ENCODE data around the gene PPP2R5C.
A peak's percentile ranks its signal among the peaks of the same experiment; 100 is the strongest.
"Not testable (repeated sequence)": the region's sequence is repeated elsewhere in the genome, so short reads cannot be mapped to it uniquely, and the experiment has no call there.

Gene PPP2R5C

DNA sequence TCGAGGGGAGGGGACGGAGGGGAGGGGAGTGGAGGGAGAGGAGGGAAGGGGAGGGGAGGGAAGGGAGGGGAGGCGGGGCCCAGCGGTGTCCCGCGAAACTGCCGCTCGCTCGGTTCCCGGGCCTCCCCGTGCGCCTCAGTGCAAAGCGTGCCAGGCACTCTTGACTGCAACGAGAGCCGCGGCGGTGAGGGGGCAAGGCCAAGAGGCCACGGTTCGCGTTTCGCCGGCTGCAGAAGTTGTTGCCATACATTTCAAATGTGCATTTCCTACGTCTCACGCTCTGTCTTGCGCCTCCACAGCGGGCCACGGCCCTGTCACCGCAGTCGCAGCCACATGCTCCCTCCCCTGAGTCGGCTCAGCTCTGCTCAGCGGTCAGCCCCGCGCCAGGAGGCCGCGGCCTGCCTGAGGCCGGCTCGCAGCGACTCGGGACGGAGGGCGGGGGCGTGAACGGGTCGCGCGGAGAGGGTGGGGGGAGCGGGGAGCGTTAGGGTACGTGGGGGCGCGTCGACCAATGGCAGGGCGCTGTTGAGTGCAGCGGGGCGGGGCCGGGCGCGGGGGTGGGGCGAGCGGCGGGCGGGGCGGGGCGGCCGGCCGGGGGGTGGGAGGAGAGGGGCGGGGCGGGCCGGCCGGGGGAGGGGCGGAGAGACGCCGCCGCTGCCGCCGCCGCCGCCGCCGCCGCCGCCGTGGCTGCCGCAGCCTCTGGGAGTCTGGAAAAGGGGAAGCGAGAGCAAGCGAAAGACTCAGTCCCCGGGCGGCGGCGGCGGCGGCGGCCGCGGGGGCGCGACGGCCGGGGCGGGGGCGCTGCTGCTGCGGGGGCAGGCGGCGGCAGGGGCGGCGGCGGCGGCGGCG lies at the start of gene PPP2R5C:
PPP2R5C (plus strand) TSS at position 678 of the 849 bp plus-strand sequence. CDS start 185 bp downstream, outside the sequence.
- peak; percentile 49 for DNase-seq

DNA sequence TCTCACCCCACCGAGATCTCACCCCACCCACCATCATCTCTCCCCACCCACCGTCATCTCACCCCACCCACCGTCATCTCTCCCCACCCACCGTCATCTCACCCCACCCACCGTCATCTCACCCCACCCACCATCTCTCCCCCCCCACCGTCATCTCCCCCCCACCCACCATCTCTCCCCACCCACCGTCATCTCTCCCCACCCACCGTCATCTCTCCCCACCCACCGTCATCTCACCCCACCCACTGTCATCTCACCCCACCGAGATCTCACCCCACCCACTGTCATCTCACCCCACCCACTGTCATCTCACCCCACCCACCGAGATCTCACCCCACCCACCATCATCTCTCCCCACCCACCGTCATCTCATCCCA lies 49.7 kb upstream of the PPP2R5C start:
- DNase-seq = not testable (repeated sequence)

DNA sequence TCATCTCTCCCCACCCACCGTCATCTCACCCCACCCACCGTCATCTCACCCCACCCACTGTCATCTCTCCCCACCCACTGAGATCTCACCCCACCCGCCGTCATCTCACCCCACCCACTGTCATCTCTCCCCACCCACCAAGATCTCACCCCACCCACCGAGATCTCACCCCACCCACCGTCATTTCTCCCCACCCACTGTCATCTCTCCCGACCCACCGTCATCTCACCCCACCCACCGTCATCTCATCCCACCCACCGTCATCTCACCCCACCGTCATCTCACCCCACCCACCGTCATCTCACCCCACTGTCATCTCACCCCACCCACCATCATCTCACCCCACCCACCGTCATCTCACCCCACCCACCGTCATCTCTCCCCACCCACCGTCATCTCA lies 49.2 kb upstream of the PPP2R5C start:
- not testable (repeated sequence) for DNase-seq

DNA sequence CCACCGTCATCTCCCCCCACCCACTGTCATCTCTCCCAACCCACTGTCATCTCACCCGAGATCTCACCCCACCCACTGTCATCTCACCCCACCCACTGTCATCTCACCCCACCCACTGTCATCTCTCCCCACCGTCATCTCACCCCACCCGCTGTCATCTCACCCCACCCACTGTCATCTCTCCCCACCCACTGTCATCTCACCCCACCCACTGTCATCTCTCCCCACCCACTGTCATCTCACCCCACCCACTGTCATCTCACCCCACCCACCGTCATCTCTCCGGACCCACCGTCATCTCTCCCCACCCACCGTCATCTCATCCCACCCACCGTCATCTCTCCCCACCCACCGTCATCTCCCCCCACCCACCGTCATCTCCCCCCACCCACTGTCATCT lies 48.4 kb upstream of the PPP2R5C start:
- not testable (repeated sequence) for DNase-seq

DNA sequence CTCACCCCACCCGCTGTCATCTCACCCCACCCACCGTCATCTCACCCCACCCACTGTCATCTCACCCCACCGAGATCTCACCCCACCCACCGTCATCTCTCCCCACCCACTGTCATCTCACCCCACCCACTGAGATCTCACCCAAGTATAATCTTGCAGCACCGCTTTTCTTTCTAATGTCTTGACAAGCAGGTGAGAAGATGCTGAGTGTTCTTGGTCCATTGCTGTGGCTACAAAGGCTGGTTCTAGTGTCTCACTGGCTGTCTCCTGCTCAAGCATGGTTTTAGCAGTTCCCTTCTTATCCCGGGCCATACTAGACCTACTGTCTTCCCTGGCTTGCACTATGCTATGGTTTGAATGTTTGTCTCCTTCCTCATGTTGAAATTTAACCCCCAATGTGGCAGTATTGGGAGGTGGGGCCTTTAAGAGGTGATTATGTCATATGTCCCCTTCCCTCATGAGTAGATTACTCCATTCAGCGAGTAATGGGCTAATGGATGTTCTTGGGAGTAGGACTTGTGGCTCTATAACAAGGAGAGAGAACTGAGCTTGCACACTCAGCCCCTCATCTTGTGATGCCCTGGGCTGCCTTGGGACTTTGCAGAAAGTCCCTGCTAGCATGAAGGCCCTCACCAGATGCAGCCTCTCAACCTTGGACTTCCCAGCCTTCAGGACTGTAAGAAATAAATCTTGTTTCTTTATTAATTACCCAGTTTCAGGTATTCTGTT lies 47.7 kb upstream of the PPP2R5C start:
- no peak for DNase-seq

DNA sequence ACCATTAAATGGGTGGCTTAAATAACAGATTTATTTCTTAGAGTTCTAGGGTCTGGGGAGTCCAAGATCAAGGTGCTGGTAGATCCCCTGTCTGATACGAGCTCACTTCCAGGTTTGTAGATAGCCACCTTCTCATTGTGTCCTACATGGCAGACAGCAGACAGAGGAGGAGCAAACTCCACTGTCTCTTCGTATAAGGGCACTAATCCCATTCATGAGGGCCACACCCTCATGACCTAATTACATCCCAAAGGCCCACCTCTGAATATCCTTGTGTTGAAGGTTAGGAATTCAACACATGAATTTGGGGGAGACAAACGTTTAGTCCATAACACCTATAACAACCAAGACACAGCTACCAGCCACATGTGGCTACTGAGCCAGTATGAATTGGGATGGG lies 47.1 kb upstream of the PPP2R5C start:
- DNase-seq = no peak

DNA sequence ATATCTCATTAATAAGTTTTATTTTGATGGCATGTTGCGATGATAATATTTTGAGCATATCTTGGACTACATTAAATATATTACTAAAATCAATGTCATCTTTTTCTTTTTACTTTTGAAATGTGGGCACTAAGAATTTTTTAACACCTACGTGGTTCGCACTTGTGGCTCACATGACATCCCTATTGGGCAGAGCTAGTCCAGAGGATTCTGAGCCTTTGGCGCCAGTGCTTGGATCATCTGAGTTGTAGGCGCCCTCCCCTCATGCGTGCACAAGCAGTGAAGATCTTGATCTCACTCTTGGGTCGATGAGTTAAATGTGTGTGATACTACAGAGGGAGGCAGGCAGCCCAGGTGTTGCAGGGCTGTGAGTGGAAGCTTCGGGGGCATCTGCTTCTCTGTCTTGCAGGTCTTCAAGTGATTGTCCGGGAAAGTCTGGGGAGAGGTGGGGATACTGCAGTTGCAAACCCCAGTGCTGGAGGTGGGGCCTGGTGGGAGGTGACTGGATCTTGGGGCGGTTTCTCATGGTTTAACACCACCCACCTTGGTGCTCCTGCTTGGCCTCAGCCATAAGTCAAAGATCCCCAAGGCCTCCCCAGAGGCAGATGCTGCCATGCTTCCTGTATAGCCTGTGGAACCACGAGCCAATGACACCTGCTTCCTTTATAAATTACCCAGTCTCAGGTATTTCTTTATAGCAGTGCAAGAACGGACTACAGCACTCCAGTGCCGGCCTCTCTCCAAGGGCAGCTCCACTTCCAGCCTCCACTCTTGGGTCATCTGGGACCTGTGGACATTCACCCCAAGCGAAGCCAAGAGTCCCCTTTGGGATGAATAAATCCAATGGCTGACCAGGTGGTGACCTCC lies 46.1 kb upstream of the PPP2R5C start:
- DNase-seq = no peak

DNA sequence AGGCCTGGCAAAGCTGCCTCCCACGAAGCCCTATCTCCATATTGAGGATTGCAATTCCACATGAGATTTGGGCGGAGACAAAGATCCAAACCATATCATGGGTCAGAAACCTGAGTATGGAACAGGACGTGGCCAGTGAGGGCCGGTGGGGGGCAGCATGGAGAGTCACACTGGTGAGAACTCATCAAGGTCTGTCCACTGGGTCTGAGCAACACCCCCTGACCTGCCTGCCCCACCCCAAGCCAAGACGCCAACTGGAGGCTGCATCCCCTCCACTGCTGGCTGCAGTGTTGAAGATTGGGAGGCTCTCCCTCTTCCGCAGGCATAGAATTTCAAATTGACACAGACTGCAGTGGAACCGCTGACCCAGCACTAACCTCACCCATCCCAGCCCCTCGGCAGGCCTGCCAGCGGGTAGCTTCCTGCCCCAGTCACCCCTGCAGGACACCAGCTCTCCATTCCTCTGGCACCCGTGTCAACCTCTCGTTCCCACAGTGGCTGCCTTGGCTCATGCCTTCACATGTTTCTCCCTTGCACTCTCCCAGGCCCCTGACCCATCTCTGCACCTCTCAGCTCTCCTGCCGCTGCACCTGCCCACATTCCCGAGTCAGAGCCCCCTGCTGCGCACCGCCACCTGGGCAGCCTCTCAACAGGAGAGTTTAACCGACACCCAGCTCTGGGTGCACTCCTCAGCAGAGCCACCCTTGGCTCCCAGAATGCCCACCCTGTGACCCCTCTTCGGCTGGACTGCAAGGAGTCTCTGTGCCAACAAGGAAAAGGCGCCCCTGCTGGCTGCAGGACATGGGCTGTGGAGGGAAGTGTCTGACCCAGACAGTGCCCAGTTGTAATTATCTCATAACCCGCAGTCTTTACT lies 45.2 kb upstream of the PPP2R5C start:
- DNase-seq = no peak

DNA sequence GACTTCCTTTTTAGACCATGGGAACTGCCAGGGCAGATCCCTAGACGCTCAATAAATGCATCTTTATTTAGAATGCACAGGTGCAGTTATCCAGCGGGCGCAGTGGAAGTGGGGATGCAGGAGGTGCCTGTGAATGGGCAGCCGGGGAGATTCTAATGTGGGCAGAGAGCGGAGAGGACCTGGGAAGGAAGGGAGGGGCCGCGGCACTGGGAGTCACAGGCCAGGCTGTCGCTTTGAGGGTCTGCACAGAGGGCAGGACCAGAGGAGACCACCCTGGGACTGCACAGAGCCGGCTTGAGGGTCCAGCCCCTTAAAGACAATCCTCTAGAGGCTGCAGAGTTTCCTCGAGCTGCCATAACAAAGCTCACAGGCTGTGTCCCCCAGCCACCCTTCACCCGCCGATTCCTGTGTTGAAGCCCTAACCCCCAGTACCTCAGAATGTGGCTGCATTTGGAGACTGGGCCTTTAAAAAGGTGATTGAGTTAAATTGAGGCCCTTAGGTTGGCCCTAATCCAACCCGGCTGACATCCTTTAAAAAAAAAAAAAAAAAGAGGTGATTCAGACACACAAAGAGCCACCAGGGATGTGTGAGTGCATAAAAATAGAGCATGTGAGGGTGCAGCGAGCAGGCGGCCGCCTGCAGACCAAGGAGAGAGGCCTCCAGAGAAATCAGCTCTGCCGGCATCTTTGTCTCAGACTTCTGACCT lies 44.4 kb upstream of the PPP2R5C start:
- no peak for DNase-seq

DNA sequence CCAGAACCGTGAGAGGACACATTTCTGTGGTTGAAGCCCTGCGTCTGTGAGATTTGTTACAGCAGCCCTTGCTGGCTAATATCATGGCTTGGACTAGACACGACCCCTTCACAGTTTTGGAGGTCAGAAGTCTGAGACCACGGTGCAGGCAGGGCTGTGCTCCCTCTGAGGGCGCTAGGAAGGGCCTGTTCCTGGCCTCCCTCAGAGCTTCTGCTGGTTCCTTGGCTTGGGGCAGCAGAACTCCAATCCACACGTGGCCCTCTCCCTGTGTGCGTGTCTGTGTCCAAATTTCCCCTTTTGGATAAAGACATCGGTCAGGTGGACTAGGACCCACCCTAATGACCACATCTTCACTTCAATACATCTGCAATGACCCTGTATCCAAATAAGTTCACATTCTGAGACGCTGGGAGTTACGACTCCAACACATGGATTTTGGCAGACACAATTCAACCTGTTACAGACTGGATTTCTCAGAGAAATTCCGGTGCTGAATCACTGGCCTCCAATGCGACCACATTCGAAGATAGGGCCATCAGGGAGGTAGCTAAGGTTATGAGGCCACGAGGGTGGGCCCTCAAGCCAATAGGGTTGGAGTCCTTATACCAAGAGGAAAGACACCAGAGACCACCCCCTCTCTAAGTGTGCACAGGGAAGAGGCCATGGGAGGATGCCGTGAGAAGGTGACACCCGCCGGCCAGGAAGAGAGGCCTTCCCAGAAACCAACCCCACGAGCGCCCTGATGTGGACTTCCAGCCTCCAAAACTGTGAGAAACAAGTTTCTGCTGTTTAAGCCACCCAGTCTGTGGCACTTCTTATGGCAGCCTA lies 43.6 kb upstream of the PPP2R5C start:
- DNase-seq = no peak

DNA sequence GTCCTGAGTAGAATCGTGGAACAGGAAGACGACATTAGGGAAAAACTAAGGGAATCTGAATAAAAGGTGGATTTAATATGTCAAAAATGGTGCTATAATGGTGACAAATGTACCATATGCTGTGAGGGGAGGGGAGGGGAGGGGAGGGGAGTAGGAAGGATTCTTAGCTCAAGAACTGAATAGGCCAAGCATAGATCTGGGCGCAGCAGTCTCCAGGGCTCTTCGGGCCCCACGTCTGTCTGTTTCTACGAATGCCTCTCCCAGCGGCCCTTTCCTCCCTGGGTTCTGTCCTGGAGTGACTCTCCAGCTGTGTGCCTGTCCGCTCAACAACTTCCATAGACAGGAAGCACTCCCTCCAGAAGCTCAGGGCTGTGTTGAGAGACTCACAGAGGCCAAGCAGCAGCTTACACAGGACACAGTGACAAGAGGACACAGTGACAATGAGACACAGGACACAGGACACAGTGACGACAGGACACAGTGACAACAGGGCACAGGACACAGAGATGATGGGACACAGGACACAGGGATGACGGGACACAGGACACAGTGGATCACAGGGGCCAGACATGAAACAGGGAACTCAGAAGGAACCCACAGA lies 42.4 kb upstream of the PPP2R5C start:
- DNase-seq = no peak

DNA sequence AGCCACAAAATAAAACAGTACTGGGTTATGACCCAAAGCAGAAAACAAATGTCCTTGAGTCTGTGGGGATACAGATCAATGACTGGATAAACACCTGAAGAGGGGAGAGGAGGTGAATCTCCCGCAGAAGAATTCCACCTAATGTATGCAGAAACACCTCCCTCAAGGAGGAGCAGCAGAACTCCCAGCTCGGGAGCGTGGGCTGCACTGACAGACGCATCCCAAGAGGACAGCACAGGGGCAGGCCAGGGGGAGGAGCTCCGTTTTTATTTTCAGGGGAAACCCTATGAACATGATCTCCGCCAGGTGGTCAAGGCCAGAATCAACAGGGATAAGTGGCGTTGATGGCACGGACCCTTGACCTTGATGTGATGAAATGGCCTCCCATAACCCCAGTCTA lies 41.8 kb upstream of the PPP2R5C start:
- DNase-seq = no peak

DNA sequence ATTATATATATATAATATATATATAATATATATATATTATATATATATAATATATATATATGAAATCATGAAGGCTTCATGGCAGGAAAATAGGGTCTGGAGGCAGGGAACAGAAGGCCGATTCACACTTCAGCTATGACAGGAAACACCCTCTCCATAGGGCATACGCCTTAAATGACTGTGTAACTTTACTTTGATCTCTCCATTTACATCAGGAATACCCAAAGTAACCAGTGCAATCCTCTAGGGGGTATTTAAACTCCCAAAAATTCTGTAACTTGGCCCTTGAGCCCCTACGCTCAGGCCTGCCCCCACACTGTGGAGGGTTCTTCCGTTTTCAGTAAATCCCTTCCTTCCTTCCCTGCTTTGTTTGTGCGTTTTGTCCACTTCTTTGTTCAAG lies 40.4 kb upstream of the PPP2R5C start:
- no peak for DNase-seq

DNA sequence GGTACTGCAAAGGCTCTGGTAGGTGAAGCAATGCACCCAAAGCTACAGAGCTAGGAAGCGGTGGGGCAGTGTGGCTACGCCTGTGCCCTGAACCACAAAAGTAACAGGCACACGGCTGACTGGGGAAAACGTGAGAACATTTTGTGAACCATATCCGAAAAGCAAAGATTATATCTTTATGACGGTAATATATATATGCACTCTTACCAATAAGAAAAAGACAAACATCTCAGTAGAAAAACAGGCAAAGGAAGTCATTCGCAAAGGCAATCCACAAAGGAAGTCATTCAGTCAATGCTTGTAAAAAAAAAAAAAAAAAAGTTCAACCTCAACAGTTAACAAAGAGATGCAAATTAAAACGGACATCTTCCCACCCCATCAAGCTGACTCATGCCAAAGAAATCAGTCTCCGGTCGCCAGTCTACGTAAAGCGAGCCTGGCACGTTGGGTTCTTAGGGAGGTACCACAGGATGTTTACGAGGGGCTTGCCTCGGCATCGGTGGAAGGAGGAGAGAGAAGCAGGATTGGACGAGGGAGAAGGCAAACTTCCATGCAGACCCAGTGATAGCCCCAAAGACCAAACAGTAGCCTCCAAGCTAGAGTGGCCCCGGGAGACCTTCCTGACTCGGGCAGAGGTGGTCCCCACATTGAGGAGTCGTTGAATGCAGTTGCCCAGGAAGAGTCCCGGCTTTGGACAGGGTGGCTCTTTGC lies 39.4 kb upstream of the PPP2R5C start:
- no peak for DNase-seq

DNA sequence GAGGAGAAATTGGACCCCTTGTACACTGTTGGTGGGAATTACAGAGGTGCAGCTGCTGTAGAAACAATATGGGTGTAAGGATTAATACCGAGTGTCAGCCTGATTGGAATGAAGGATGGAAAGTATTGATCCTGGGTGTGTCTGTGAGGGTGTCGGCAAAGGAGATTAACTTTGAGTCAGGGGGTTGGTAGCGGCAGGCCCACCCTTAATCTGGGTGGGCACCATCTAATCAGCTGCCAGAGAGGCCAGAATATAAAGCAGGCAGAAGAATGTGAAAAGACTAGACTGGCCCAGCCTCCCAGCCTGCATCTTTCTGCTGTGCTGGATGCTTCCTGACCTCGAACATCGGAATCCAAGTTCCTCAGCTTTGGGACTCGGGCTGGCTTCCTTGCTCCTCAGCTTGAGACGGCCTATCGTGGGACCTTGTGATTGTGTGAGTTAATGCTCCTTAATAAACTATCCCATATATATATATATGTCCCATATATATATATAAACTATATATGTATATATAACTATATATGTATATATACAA lies 38.4 kb upstream of the PPP2R5C start:
- no peak for DNase-seq

DNA sequence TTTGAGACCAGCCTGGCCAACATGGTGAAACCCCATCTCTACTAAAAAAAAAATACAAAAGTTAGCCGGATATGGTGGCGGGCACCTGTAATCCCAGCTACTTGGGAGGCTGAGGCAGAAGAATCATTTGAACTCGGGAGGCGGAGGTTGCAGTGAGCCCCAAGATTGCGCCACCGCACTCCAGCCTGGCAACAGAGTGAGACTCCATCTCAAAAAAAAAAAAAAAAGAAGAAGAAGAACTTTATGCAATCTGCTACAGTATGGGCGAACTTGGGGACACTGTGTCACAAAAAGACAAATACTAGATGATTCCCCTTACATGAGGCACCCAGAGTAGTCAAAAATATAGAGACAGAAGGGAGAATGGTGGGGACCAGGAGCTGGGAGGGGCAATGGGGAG lies 35.9 kb upstream of the PPP2R5C start:
- not testable (repeated sequence) for DNase-seq

DNA sequence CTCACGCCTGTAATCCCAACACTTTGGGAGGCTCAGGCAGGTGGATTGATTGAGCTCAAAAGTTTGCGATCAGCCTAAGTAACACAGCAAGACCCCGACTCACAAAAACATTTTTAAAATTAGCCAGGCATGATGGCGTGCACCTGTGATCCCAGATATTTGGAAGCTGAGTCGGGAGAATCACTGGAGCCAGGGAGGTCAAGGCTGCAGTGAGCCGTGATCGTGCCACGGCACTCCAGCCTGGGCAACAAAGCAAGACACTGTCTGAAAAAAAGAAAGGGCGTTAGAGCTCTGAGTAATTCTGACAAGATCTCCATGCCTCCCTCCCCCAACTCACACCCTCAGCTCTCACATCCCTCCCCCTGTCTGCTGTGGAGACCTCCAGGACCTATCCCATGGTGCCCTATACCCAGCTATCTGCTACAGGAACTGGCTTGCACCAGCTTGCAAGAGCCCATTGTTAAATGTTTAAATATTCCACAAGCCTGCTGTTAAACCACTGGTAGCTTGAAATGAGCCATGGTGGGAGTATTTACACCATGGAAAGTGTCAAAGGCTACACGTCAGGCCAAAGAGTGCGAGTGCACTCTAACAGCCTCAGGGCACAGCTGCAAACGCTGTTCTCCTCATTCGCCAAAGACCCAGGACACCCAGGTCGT lies 35.1 kb upstream of the PPP2R5C start:
- DNase-seq = no peak

DNA sequence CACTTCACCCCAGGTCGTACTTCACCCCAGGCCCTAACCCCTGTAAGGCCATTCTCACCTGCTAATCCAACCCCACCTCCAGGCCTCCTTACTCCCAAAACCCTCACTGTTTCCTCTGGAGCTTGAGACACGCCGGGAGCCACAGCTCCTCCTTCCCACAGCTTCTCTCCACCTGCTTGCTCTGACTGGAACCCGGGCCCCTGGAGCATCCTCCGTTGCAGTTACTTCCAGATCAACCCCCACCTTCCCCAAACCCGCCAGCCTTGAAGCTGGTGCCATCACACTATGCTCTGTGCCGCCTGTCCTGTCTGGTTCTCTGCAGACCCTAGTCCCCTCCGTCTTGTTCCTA lies 34.6 kb upstream of the PPP2R5C start:
- DNase-seq = no peak
